ENCODE data around the gene RAB1B.
"Not testable (repeated sequence)": the region's sequence is repeated elsewhere in the genome, so short reads cannot be mapped to it uniquely, and the experiment has no call there.

Gene RAB1B

DNA sequence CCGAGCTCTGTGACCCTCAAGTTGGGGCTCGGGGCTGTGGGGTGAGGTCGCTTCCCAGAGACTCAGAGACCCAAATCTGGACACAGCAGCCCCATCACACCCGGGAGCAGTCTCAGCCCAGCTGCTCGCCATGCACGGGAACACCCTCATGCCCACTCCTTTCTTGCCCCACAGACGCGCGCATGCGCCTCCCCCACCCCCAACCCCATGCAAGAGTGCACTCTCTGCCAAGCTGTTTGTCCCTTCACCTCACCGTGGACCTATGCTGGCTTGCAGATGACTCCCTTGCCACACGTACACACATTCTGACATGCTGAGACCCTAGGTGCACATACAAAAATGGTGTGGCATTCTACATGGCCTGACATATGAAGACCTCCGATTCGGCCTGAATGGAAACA lies 48.9 kb downstream of the RAB1B start:
- peak; percentile 66 to 88 for DNase-seq (ENCODE audit: low read depth in 2 of 2)

DNA sequence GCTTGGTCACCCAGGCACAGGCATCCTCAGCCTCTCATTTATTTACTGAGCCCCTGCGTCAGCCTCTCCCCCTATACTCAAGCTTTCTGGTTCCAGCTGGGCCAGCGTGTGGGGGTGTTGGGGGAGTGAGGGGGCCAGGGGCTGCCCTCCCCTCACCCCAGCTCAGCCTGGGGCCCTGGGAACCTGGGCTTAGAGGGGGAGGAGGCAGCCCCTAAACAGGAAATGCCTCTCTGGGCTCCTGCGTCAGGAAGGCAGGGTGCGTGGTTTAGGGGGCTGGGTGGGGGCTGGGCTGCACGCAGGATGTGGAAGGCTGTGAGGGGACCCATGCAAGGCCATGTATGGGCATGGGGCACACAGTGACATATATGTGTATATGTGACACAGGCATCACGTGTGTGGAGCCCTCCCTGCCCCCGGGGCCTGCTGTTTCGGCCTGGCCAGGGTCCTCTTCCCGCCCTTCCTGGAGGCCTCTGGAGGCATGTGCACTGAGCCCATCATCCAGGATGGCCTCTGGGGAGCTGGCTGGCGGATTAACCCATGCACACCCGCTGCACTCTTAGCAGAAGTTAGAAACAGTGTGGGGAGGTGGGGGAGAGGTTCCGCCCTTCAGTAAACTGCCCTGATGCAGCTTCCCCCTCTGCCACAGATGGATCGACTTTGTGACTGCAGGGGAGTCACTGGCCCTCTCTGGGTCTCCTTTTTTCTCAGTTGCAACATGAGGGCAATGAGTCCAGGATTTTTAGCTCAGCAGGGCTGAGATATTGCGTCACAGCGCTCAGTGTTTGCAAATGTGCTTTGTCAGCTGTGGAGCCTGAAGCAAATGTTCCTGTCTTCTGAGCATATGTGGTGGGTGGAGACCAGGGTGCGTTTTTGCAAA lies 49.5 kb downstream of the RAB1B start:
- no peak overlapping the region for H3K4me3 ChIP-seq (replicated peaks in 1 of 2; ENCODE audit: low read depth in 2 of 2, low read length in 2 of 2)
- DNase-seq (ENCODE audit: low read depth in 2 of 2) = peak; percentile 95
- TF ChIP-seq, protein P1, sequence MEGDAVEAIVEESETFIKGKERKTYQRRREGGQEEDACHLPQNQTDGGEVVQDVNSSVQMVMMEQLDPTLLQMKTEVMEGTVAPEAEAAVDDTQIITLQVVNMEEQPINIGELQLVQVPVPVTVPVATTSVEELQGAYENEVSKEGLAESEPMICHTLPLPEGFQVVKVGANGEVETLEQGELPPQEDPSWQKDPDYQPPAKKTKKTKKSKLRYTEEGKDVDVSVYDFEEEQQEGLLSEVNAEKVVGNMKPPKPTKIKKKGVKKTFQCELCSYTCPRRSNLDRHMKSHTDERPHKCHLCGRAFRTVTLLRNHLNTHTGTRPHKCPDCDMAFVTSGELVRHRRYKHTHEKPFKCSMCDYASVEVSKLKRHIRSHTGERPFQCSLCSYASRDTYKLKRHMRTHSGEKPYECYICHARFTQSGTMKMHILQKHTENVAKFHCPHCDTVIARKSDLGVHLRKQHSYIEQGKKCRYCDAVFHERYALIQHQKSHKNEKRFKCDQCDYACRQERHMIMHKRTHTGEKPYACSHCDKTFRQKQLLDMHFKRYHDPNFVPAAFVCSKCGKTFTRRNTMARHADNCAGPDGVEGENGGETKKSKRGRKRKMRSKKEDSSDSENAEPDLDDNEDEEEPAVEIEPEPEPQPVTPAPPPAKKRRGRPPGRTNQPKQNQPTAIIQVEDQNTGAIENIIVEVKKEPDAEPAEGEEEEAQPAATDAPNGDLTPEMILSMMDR (IDR thresholded peaks at IDR 0.05; ENCODE audit: low read depth, low read length) = no peak

More for the DNA sequence above, 48.9 kb downstream of the RAB1B start:
- no peak overlapping the region for H3K4me3 ChIP-seq (replicated peaks in 1 of 2; ENCODE audit: low read depth in 2 of 2, low read length in 2 of 2)
- TF ChIP-seq, protein P1 (IDR thresholded peaks at IDR 0.05; ENCODE audit: low read depth, low read length) = no peak

GRCh38 chr11:66318600-66318970 lies 50.1 kb downstream of the RAB1B start:
- no peak overlapping the region for H3K4me3 ChIP-seq (replicated peaks in 1 of 2; ENCODE audit: low read depth in 2 of 2, low read length in 2 of 2)
- no peak for DNase-seq (ENCODE audit: low read depth in 2 of 2)
- TF ChIP-seq, protein P1 (IDR thresholded peaks at IDR 0.05; ENCODE audit: low read depth, low read length) = no peak

GRCh38 chr11:66320289-66320688 lies 51.9 kb downstream of the RAB1B start:
- H3K4me3 ChIP-seq (replicated peaks in 1 of 2; ENCODE audit: low read depth in 2 of 2, low read length in 2 of 2); DNase-seq (ENCODE audit: low read depth in 2 of 2): not testable (repeated sequence)

GRCh38 chr11:66320748-66321147 lies 52.3 kb downstream of the RAB1B start:
- not testable (repeated sequence) for H3K4me3 ChIP-seq (replicated peaks in 1 of 2; ENCODE audit: low read depth in 2 of 2, low read length in 2 of 2); DNase-seq (ENCODE audit: low read depth in 2 of 2)

- DNase-seq (ENCODE audit: low read depth in 2 of 2) = peak in 1 of 2 donors; percentile 20
- H3K4me3 ChIP-seq (replicated peaks in 1 of 2; ENCODE audit: low read depth in 2 of 2, low read length in 2 of 2) = no peak overlapping the region
- TF ChIP-seq, protein P1 (IDR thresholded peaks at IDR 0.05; ENCODE audit: low read depth, low read length) = no peak
Measured at GRCh38 chr11:66321606-66322005, 53.2 kb downstream of the RAB1B start.

DNA sequence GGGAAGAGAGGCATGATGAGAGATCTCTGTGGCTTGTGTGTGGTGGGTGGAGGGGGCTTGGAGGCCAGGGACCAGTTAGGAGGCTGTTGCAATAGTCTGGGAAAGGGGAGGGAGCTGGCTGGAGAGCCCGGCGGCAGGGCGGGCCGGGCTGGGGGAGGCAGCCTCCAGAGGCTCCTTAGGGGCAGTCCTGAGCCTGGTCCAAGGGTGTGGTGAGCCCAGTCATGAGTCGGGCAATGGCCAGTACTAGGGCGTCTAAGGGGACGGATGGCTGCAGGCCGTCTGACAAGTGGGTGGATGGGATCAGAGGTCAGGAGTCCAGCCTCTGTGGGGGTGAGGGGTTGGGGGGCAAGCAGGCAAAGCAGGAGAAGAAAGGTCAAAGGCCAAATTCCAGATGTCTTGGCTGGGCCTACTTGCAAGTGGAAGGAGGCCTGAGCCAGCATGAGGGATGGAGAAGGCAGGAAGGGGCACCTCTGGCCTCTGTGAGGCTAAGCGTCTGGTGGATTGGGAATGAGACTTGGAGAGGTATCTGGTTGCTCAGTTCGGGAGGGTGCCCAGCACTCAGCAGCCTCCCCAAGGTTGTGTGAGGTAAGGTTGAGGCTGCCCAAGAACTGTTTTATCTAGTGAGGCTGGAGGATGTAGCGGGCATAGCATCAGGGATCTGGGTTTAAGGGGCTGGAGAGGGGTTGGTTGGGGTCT lies 54.4 kb downstream of the RAB1B start:
- peak; percentile 66 to 92 for DNase-seq (ENCODE audit: low read depth in 2 of 2)
- TF ChIP-seq, protein P1 (IDR thresholded peaks at IDR 0.05; ENCODE audit: low read depth, low read length) = no peak
- H3K4me3 ChIP-seq (replicated peaks in 1 of 2; ENCODE audit: low read depth in 2 of 2, low read length in 2 of 2) = no peak overlapping the region
